Spleen (tissue), 7 donors: ENCODE results near the gene JAG1.

Source experiments
- POLR2A ChIP-seq, 3 donors: fragments of 450-650 bp; IDR thresholded peaks; one replicate each; pipeline ENCODE4 v1.5.1; 2017; ENCODE audit warnings: antibody characterized with exemption in 3 of 3, mild to moderate bottlenecking in 1 of 3
- POLR2AphosphoS5 ChIP-seq, 3 donors: sonication (generic); formaldehyde crosslinking; IDR thresholded peaks; one replicate each; pipeline ENCODE4 v1.5.1; 2017; ENCODE audit warnings: antibody characterized with exemption in 3 of 3
- TF ChIP-seq, protein P1 (sequence below), 11 experiments: fragments of 200-600 bp in 7 of 11; fragments of 450-650 bp in 4 of 11; sonication (generic) in 4 of 11; IDR thresholded peaks in 8 of 11; conservative IDR thresholded peaks in 3 of 11; 1 replicate in 7 of 11; 2 replicates in 4 of 11; pipeline versions ENCODE4 v1.4.0 to v1.8.0; 2016 to 2021; ENCODE audit warnings: antibody characterized with exemption in 11 of 11, inconsistent platforms in 4 of 11, mild to moderate bottlenecking in 1 of 11
- donor health status: DM: no; HTN: no; CAD: no; lungs with moderate emphysema.
- donor health status: DM: no; HTN: no; CAD: no.
- donor health status: DM: no; HTN: no; CAD: no.

DNA sequence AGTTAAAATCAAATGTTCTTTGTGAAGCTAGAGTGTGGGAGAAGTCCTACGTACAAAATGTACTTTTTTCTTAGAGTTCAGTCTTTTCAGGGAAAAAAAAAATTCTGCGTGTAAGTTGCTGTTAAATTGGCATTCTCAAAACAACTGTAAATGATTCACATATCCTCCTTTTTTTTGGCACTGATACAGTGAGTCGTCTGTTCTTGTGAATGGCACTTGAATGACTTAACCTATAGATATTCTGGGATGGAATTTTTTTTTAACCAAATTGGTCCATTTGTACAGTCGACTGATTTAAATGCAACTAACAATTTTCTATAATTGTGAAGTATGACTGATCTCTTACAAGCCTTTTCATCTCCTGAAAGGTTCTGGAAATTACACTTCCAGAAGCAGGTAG is 5.5 kb upstream of the JAG1 start:
- TF ChIP-seq, protein P1, sequence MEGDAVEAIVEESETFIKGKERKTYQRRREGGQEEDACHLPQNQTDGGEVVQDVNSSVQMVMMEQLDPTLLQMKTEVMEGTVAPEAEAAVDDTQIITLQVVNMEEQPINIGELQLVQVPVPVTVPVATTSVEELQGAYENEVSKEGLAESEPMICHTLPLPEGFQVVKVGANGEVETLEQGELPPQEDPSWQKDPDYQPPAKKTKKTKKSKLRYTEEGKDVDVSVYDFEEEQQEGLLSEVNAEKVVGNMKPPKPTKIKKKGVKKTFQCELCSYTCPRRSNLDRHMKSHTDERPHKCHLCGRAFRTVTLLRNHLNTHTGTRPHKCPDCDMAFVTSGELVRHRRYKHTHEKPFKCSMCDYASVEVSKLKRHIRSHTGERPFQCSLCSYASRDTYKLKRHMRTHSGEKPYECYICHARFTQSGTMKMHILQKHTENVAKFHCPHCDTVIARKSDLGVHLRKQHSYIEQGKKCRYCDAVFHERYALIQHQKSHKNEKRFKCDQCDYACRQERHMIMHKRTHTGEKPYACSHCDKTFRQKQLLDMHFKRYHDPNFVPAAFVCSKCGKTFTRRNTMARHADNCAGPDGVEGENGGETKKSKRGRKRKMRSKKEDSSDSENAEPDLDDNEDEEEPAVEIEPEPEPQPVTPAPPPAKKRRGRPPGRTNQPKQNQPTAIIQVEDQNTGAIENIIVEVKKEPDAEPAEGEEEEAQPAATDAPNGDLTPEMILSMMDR (IDR thresholded peaks at IDR 0.05 in 8 of 11, conservative IDR thresholded peaks at IDR 0.05 in 3 of 11), result no peak
- TF ChIP-seq POLR2A (IDR thresholded peaks at IDR 0.05), result no peak
- TF ChIP-seq POLR2AphosphoS5 (IDR thresholded peaks at IDR 0.05), result no peak
